GM10847 (cell line): ENCODE data around the gene KIDINS220.

ENCODE experiments used
- POLR2A ChIP-seq: IDR thresholded peaks from 2 replicates; pipeline ENCODE4 v1.6.1; 2011; ENCODE audit not compliant: insufficient read length; ENCODE audit errors: extremely low read depth

The KIDINS220 gene

GRCh38 chr2:8714283-8714682 is 123.1 kb downstream of the KIDINS220 start:
- no peak for TF ChIP-seq POLR2A

- TF ChIP-seq POLR2A: no peak
Observed at GRCh38 chr2:8710951-8711350, 126.5 kb downstream of the KIDINS220 start.

GRCh38 chr2:8709611-8710010 is 127.8 kb downstream of the KIDINS220 start:
- TF ChIP-seq POLR2A: no peak

GRCh38 chr2:8704906-8705305 is 132.5 kb downstream of the KIDINS220 start:
- no peak for TF ChIP-seq POLR2A

GRCh38 chr2:8701681-8702379 is 135.6 kb downstream of the KIDINS220 start:
- TF ChIP-seq POLR2A: no peak

- TF ChIP-seq POLR2A: no peak
Observed at GRCh38 chr2:8699839-8700238, 137.6 kb downstream of the KIDINS220 start.

- TF ChIP-seq POLR2A: no peak
Observed at GRCh38 chr2:8697190-8697589, 140.2 kb downstream of the KIDINS220 start.

GRCh38 chr2:8694737-8695136 is 142.7 kb downstream of the KIDINS220 start:
- TF ChIP-seq POLR2A: no peak

- no peak for TF ChIP-seq POLR2A
Observed at GRCh38 chr2:8693157-8693821, 144.1 kb downstream of the KIDINS220 start.

- no peak for TF ChIP-seq POLR2A
Observed at GRCh38 chr2:8692783-8693156, 144.6 kb downstream of the KIDINS220 start.

- no peak for TF ChIP-seq POLR2A
Observed at GRCh38 chr2:8691859-8692437, 145.5 kb downstream of the KIDINS220 start.

GRCh38 chr2:8685697-8686358 is 151.6 kb downstream of the KIDINS220 start:
- no peak for TF ChIP-seq POLR2A

- no peak for TF ChIP-seq POLR2A
Observed at GRCh38 chr2:8684878-8685696, 152.3 kb downstream of the KIDINS220 start.

GRCh38 chr2:8684540-8684877 is 152.9 kb downstream of the KIDINS220 start:
- TF ChIP-seq POLR2A: no peak
